IMR-90 (cell line): ENCODE results near the gene MTCL1.

ENCODE experiments used
- CEBPB ChIP-seq: IDR thresholded peaks from 2 replicates; pipeline ENCODE4 v1.6.1; 2012; ENCODE audit warnings: low read depth, low read length, improper control_type of control experiment
- CTCF ChIP-seq: conservative IDR thresholded peaks from 2 replicates; pipeline ENCODE4 v1.5.1; 2012; ENCODE audit warnings: mild to moderate bottlenecking, low read depth, low read length, improper control_type of control experiment
- POLR2A ChIP-seq: IDR thresholded peaks from 2 replicates; pipeline ENCODE4 v1.6.1; 2012; ENCODE audit warnings: mild to moderate bottlenecking, low read depth, low read length
- SMC3 ChIP-seq: fragments of 150-350 bp; IDR thresholded peaks from 2 replicates; pipeline ENCODE4 v1.6.1; 2016; ENCODE audit warnings: low read depth, mild to moderate bottlenecking, antibody characterized with exemption, low read length, moderate library complexity
- USF2 ChIP-seq: fragments of 150-350 bp; IDR thresholded peaks from 2 replicates; pipeline ENCODE4 v1.6.1; 2017; ENCODE audit warnings: mild to moderate bottlenecking, antibody characterized with exemption, low read length, low read depth

DNA sequence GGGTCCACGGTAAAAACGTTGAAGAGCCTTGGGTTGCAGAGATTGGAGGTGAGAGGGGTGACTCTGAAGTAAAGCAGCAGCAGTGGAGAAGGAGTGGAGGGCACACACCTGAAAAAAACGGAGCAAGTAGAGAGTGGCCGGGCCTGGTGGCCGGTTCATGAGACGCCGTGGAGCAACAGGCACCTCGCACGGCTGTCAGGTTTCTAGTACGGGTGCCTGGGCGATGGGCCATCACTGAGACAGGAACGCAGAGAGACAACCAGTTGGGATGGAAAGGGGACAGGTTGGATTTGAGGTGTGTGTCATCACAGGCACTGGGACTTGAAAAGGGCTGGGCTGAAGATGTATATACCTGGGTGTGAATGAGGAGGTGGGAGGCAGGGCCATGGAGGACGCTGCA, 104.2 kb downstream of the MTCL1 start:
- TF ChIP-seq CTCF: no peak
- no peak for TF ChIP-seq POLR2A
- no peak for TF ChIP-seq SMC3
- no peak for TF ChIP-seq CEBPB
- TF ChIP-seq USF2: no peak
